H1 (cell line): ENCODE data around the gene PRDX5. TPM values are rescaled to one million over a fixed set of nuclear protein-coding genes. Genes with fewer than 3 reads are reported as not detected.
A peak's percentile ranks its signal among the peaks of the same experiment; 100 is the strongest.

Experiments used
- CTCF ChIA-PET: fragments of 300-600 bp; sonication (Branson Sonifier 250); formaldehyde crosslinking; loops from one replicate; lab custom pipeline; 2021; ENCODE audit not compliant: partially characterized antibody; lab: Charles Lee
- POLR2A ChIA-PET: fragments of 300-600 bp; sonication (Branson Sonifier 250); formaldehyde crosslinking; loops from one replicate; lab custom pipeline; 2021; ENCODE audit warnings: inconsistent platforms; ENCODE audit not compliant: partially characterized antibody; lab: Charles Lee
- DNase-seq, 2 experiments: peaks; one replicate each; pipeline versions ENCODE4 v3.0.0 to v3.0.0-alpha.2; 2010 to 2022; ENCODE audit warnings: low spot score in 2 of 2, low read depth in 1 of 2, mixed read lengths in 1 of 2
- FAIRE-seq: peaks from 2 replicates; lab custom pipeline; 2011; peaks lifted over from hg19 to GRCh38; lab: Jason Lieb, UNC
- H2AFZ ChIP-seq: 2 replicates; pipeline ENCODE4 v1.8.1; 2012; ENCODE audit warnings: low read length, inconsistent platforms
- H2AK5ac ChIP-seq: 2 replicates; pipeline ENCODE4 v1.6.1; 2013; ENCODE audit warnings: low read depth, low read length
- H2BK120ac ChIP-seq: replicated peaks from 2 replicates; pipeline ENCODE3; 2013; ENCODE audit warnings: low read depth, low read length, inconsistent platforms
- H2BK12ac ChIP-seq: 2 replicates; pipeline ENCODE4 v1.6.1; 2013; ENCODE audit warnings: low read depth, low read length
- H2BK15ac ChIP-seq: 2 replicates; pipeline ENCODE4 v1.6.1; 2013; ENCODE audit warnings: low read length
- H2BK20ac ChIP-seq: 2 replicates; pipeline ENCODE4 v1.6.1; 2013; ENCODE audit warnings: low read length
- H2BK5ac ChIP-seq: 2 replicates; pipeline ENCODE4 v1.6.1; 2013; ENCODE audit warnings: low read depth, low read length
- H3K14ac ChIP-seq: 2 replicates; pipeline ENCODE4 v1.6.1; 2013; ENCODE audit warnings: inconsistent platforms; ENCODE audit not compliant: insufficient read length
- H3K18ac ChIP-seq: 2 replicates; pipeline ENCODE4 v1.6.1; 2013; ENCODE audit warnings: low read length; ENCODE audit errors: extremely low read depth
- H3K23ac ChIP-seq: 2 replicates; pipeline ENCODE4 v1.6.1; 2013; ENCODE audit warnings: inconsistent platforms; ENCODE audit not compliant: insufficient read length
- H3K23me2 ChIP-seq: 2 replicates; pipeline ENCODE4 v1.6.1; 2013; ENCODE audit warnings: low read depth, low read length
- H3K27ac ChIP-seq: 2 replicates; pipeline ENCODE4 v1.6.1; 2011; ENCODE audit warnings: low read depth, low read length, inconsistent platforms
- H3K27me3 ChIP-seq, 4 experiments: replicated peaks in 1 of 4; 1 replicate in 1 of 4; 2 replicates in 3 of 4; pipeline versions ENCODE4 v1.6.1 to v1.8.1; 2011 to 2013; ENCODE audit warnings: low read length in 3 of 4, mild to moderate bottlenecking in 3 of 4, inconsistent platforms in 2 of 4, mixed read lengths in 2 of 4, moderate library complexity in 1 of 4; ENCODE audit not compliant: control insufficient read depth in 3 of 4, insufficient read depth in 3 of 4; ENCODE audit errors: extremely low read depth in 1 of 4
- H3K36me3 ChIP-seq, 4 experiments: 2 replicates each; pipeline versions ENCODE4 v1.6.1 to v1.8.1; 2011 to 2013; ENCODE audit warnings: mild to moderate bottlenecking in 4 of 4, low read length in 3 of 4, moderate library complexity in 2 of 4, control low read depth in 1 of 4, inconsistent platforms in 1 of 4; ENCODE audit not compliant: insufficient read depth in 4 of 4, control insufficient read depth in 2 of 4
- H3K4ac ChIP-seq: replicated peaks from 2 replicates; pipeline ENCODE3; 2013; ENCODE audit warnings: low read length, low read depth, mixed read lengths, inconsistent platforms; ENCODE audit not compliant: insufficient read length
- H3K4me1 ChIP-seq, 4 experiments: replicated peaks in 1 of 4; 1 replicate in 1 of 4; 2 replicates in 3 of 4; pipeline versions ENCODE4 v1.6.1 to v1.8.1; 2011 to 2013; ENCODE audit warnings: low read length in 3 of 4, inconsistent platforms in 2 of 4, mixed read lengths in 1 of 4; ENCODE audit not compliant: insufficient read depth in 4 of 4, control insufficient read depth in 3 of 4
- H3K4me2 ChIP-seq, 2 experiments: 2 replicates each; pipeline versions ENCODE4 v1.6.1 to v1.8.1; 2011 to 2013; ENCODE audit warnings: low read depth in 2 of 2, low read length in 2 of 2, control low read depth in 1 of 2, inconsistent platforms in 1 of 2, mild to moderate bottlenecking in 1 of 2; ENCODE audit not compliant: insufficient read depth in 1 of 2
- H3K4me3 ChIP-seq, 4 experiments: fragments of 200-600, 300-600 bp in 1 of 4; sonication (generic), shearing (Covaris generic), sonication (Bioruptor Twin) in 1 of 4; 2 replicates each; pipeline versions ENCODE4 v1.5.1 to v1.8.1; 2011 to 2016; ENCODE audit warnings: low read length in 4 of 4, low read depth in 3 of 4, control low read depth in 2 of 4, inconsistent platforms in 2 of 4, mild to moderate bottlenecking in 2 of 4, mixed read lengths in 1 of 4, moderate library complexity in 1 of 4; ENCODE audit not compliant: insufficient read depth in 2 of 4; ENCODE audit errors: extremely low read depth in 1 of 4
- H3K56ac ChIP-seq: replicated peaks from 2 replicates; pipeline ENCODE3; 2013; ENCODE audit warnings: low read depth, mild to moderate bottlenecking, mixed read lengths, low read length, inconsistent platforms; ENCODE audit not compliant: insufficient read length
- H3K79me1 ChIP-seq: 2 replicates; pipeline ENCODE4 v1.6.1; 2013; ENCODE audit warnings: low read depth, low read length, control low read depth
- H3K79me2 ChIP-seq, 2 experiments: 2 replicates each; pipeline versions ENCODE4 v1.6.1 to v1.8.1; 2012 to 2013; ENCODE audit warnings: low read length in 2 of 2, mild to moderate bottlenecking in 2 of 2, inconsistent platforms in 1 of 2; ENCODE audit not compliant: insufficient read depth in 2 of 2, control insufficient read depth in 1 of 2
- H3K9ac ChIP-seq, 4 experiments: replicated peaks in 1 of 4; 1 replicate in 1 of 4; 2 replicates in 3 of 4; pipeline versions ENCODE4 v1.6.1 to v1.8.1; 2011 to 2013; ENCODE audit warnings: low read depth in 3 of 4, low read length in 3 of 4, control low read depth in 2 of 4, mild to moderate bottlenecking in 2 of 4, moderate library complexity in 2 of 4, inconsistent platforms in 1 of 4; ENCODE audit errors: extremely low read depth in 1 of 4
- H3K9me3 ChIP-seq, 2 experiments: 2 replicates each; pipeline versions ENCODE4 v1.6.1 to v1.8.1; 2012 to 2013; ENCODE audit warnings: mild to moderate bottlenecking in 2 of 2, moderate library complexity in 2 of 2, control low read depth in 1 of 2, inconsistent platforms in 1 of 2, low read depth in 1 of 2, low read length in 1 of 2, mixed read lengths in 1 of 2; ENCODE audit not compliant: insufficient read depth in 2 of 2
- H4K20me1 ChIP-seq, 2 experiments: replicated peaks in 1 of 2; 2 replicates each; pipeline versions ENCODE3 to v1.8.1; 2011 to 2013; ENCODE audit warnings: inconsistent platforms in 2 of 2, low read length in 2 of 2, mild to moderate bottlenecking in 1 of 2; ENCODE audit not compliant: insufficient read depth in 2 of 2, control insufficient read depth in 1 of 2
- H4K5ac ChIP-seq: 2 replicates; pipeline ENCODE4 v1.6.1; 2013; ENCODE audit warnings: low read length, low read depth, mixed read lengths, inconsistent platforms; ENCODE audit not compliant: insufficient read length
- H4K8ac ChIP-seq: 2 replicates; pipeline ENCODE4 v1.8.0; 2013; ENCODE audit warnings: mild to moderate bottlenecking, moderate library complexity, low read length, inconsistent platforms; ENCODE audit not compliant: insufficient read depth; ENCODE audit errors: extremely low read depth
- H4K91ac ChIP-seq: replicated peaks from 2 replicates; pipeline ENCODE3; 2013; ENCODE audit warnings: low read length, mixed read lengths, inconsistent platforms; ENCODE audit not compliant: insufficient read length
- CREB1 ChIP-seq: IDR thresholded peaks from 2 replicates; pipeline ENCODE4 v1.6.1; 2012; ENCODE audit warnings: inconsistent platforms
- EGR1 ChIP-seq: IDR thresholded peaks from 2 replicates; pipeline ENCODE4 v1.6.1; 2011; ENCODE audit warnings: low read depth, low read length, borderline replicate concordance
- JUN ChIP-seq: IDR thresholded peaks from 2 replicates; pipeline ENCODE4 v1.6.1; 2011; ENCODE audit warnings: low read depth, mild to moderate bottlenecking, improper control_type of control experiment, low read length
- KDM1A ChIP-seq: fragments of 200-600, 300-600 bp; sonication (generic); IDR thresholded peaks from 2 replicates; pipeline ENCODE4 v1.7.1; 2016; ENCODE audit warnings: mild to moderate bottlenecking, low read length, borderline replicate concordance
- POLR2AphosphoS5 ChIP-seq: IDR thresholded peaks from 2 replicates; pipeline ENCODE4 v1.6.1; 2011; ENCODE audit warnings: low read depth, low read length
- SP4 ChIP-seq: IDR thresholded peaks from 2 replicates; pipeline ENCODE4 v1.6.1; 2012; ENCODE audit warnings: low read length, inconsistent platforms
- TAF7 ChIP-seq: optimal IDR thresholded peaks from 2 replicates; pipeline ENCODE3; 2011; ENCODE audit warnings: low read depth, mild to moderate bottlenecking, inconsistent platforms, low read length, moderate library complexity, borderline replicate concordance
- TEAD4 ChIP-seq: IDR thresholded peaks from 2 replicates; pipeline ENCODE4 v1.6.1; 2012; ENCODE audit warnings: low read depth, low read length, inconsistent platforms, mixed read lengths
- WGBS, 2 experiments: shearing (Covaris generic) in 1 of 2; methylation state at CpG; one replicate each; pipeline versions ENCODE4 v1.1.6 to v1.1.7; 2013 to 2015; ENCODE audit warnings: low lambda C conversion rate in 2 of 2, mixed read lengths in 2 of 2, inconsistent platforms in 1 of 2, low coverage in 1 of 2, missing lambda C conversion rate in 1 of 2; ENCODE audit not compliant: insufficient replicate concordance in 2 of 2, insufficient coverage in 1 of 2, insufficient read length in 1 of 2; ENCODE audit errors: extremely low coverage in 1 of 2, missing lambda C conversion rate in 1 of 2; 5-methylcytosine and 5-hydroxymethylcytosine counted together
- polyA plus RNA-seq, 7 experiments: library from polyadenylated mRNA; depleted of rRNA in 3 of 7; stranded (reverse) in 5 of 7; unstranded in 2 of 7; fragments of >200 nt in 5 of 7; fragments of 200-250 nt in 2 of 7; gene quantifications; 1 replicate in 5 of 7; 2 replicates in 1 of 7; 4 replicates in 1 of 7; pipeline versions ENCODE4 v1.2.1 to v1.2.3, GENCODE V29; 2011 to 2013; ENCODE audit warnings: missing spikeins in 2 of 7, mixed read lengths in 2 of 7
- total RNA-seq: library from RNA; stranded (reverse); fragmentation: NEBNext Ultra II Directional; extraction: Animal tissue kit (Norgen Biotek cat#: 25700); gene quantifications from 2 replicates; pipeline ENCODE4 v1.2.1, GENCODE V29; 2021
- TF ChIP-seq, protein P1 (sequence below): IDR thresholded peaks from 2 replicates; pipeline ENCODE4 v1.6.1; 2012; ENCODE audit warnings: inconsistent platforms
- TF ChIP-seq, protein P2 (sequence below): IDR thresholded peaks from 2 replicates; pipeline ENCODE4 v1.6.1; 2011; ENCODE audit warnings: low read length, improper control_type of control experiment

Gene PRDX5
- total and polyA plus RNA-seq, 2 of the 8 experiments (the other 6 are each of a cell fraction or from before 2014, with no cell fraction given) = 201 to 582 TPM

DNA sequence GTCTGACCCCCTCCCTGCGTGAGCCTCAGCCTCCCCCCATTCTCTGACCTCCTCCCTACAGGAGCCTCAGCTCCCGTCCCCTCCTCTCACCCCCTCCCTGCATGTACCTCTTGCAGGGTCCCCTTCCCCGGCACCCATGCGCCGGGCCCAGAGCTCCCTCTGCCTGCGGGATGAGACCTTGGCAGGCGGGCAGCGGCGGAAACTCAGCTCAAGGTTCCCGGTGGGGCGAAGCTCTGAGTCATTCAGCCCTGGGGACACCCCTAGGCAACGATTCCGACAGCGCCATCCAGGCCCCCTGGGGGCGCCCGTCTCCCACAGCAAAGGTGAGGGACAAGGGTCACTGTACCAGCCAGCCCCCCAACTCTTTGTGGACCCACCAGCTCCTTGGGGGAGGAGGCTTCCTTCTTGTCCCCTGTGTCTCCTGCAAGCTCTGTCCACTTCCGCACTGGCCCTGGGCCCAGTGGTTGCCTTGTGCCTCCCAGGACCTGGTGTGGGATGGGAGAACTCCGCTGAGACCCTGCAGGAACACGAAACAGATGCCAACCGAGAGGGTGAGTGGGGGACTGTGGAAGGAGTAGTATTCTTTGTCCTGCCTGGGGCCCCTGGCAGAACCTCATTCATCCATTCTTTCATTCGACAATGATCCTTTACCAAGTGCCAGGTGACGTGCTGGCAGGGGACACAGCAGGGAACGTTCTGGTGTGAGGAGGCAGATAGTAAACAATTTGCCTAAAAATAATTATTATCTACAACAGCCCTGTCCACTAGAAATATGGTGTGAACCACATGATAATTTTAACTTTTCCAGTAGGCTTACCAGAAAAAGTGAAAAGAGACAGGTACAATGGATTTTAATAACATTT is 37.4 kb downstream of the PRDX5 start:
- ChIA-PET POLR2A (interaction anchor here (0.6 to 6.2 kb wide), 12 partner anchors 10 to 404 kb away, joined by 3 to 47 read pairs (median 6); partner anchors contain the start of genes ESRRA, PRDX5, PYGM and TRMT112), CTCF (interaction anchor here (0.6 to 37.6 kb wide), 45 partner anchors 14 to 434 kb away, joined by 3 to 614 read pairs (median 4); partner anchors contain the start of genes CATSPERZ, CCDC88B, ESRRA and PRDX5)
- H3K14ac ChIP-seq = no peak overlapping the region
- no peak overlapping the region for H2BK20ac ChIP-seq
- no peak overlapping the region for H3K27ac ChIP-seq
- no peak overlapping the region; a peak in 1 of 7 replicates for H3K9ac ChIP-seq
- no peak overlapping the region for H4K8ac ChIP-seq
- H3K4ac ChIP-seq = no peak overlapping the region
- H2BK12ac ChIP-seq = peak overlapping the region; percentile 41; the same call in 1 of the 2 replicates
- H3K36me3 ChIP-seq = no peaks in the 10 kb centered on the region
- no peak overlapping the region for H3K23ac ChIP-seq
- no peak overlapping the region for H2AK5ac ChIP-seq
- no peak overlapping the region; the same call in 1 of the 2 replicates for H2BK5ac ChIP-seq
- H3K23me2 ChIP-seq = peaks cover 7% of the 10 kb centered on the region; the same call in 1 of the 2 replicates
- no peak for FAIRE-seq
- H4K20me1 ChIP-seq = no peaks in the 10 kb centered on the region
- peak overlapping the region in 1 of 2 experiments; percentile 46; a peak in 3 of 4 replicates for H3K4me2 ChIP-seq
- H4K5ac ChIP-seq = no peak overlapping the region
- H3K18ac ChIP-seq = peak overlapping the region; percentile 60; the same call in 1 of the 2 replicates
- H4K91ac ChIP-seq = no peak overlapping the region
- peak; percentile 77 to 85 for DNase-seq
- no peak overlapping the region for H2AFZ ChIP-seq
- no peaks in the 10 kb centered on the region for H3K27me3 ChIP-seq
- no peak overlapping the region for H2BK120ac ChIP-seq
- WGBS, 2 experiments = 29% methylated on average over 20 of the region's 23 CpGs; no CpG with 5 or more reads in 1 of the 2 experiments
- H3K9me3 ChIP-seq = no peaks in the 10 kb centered on the region
- H3K79me2 ChIP-seq = no peaks in the 10 kb centered on the region
- H3K4me3 ChIP-seq = peak overlapping the region in 2 of 4 experiments; percentile 10 to 29; a peak in 1 of 8 replicates
- no peak overlapping the region; the same call in 1 of the 2 replicates for H2BK15ac ChIP-seq
- H3K4me1 ChIP-seq = peaks cover 0 to 39% (median 29%) of the 10 kb centered on the region in 4 experiments; a peak in 6 of 7 replicates
- no peak overlapping the region for H3K56ac ChIP-seq
- no peaks in the 10 kb centered on the region for H3K79me1 ChIP-seq
- TF ChIP-seq CREB1 = peak; percentile 43; the same call in 1 of the 2 replicates
- TF ChIP-seq KDM1A = no peak
- TF ChIP-seq, protein P1, sequence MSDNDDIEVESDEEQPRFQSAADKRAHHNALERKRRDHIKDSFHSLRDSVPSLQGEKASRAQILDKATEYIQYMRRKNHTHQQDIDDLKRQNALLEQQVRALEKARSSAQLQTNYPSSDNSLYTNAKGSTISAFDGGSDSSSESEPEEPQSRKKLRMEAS = peak; percentile 68
- no peak for TF ChIP-seq TAF7
- no peak for TF ChIP-seq POLR2AphosphoS5
- TF ChIP-seq, protein P2, sequence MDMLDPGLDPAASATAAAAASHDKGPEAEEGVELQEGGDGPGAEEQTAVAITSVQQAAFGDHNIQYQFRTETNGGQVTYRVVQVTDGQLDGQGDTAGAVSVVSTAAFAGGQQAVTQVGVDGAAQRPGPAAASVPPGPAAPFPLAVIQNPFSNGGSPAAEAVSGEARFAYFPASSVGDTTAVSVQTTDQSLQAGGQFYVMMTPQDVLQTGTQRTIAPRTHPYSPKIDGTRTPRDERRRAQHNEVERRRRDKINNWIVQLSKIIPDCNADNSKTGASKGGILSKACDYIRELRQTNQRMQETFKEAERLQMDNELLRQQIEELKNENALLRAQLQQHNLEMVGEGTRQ = no peak
- TF ChIP-seq TEAD4 = no peak
- no peak for TF ChIP-seq EGR1
- no peak for TF ChIP-seq JUN
- TF ChIP-seq SP4 = no peak
